Measurements from ENCODE around the gene FRS3. TPM values are rescaled to one million over a fixed set of nuclear protein-coding genes. Genes with fewer than 3 reads are reported as not detected.
A peak's percentile ranks its signal among the peaks of the same experiment; 100 is the strongest.

The FRS3 gene
- total and polyA plus RNA-seq, 2 of the 13 experiments (the other 11 are each of a cell fraction or from before 2014, with no cell fraction given), result 3.0 to 7.4 TPM

- TF ChIP-seq ZNF17 (CRISPR knock-in tag; IDR thresholded peaks at IDR 0.05), result no peak
- TF ChIP-seq, protein P1, sequence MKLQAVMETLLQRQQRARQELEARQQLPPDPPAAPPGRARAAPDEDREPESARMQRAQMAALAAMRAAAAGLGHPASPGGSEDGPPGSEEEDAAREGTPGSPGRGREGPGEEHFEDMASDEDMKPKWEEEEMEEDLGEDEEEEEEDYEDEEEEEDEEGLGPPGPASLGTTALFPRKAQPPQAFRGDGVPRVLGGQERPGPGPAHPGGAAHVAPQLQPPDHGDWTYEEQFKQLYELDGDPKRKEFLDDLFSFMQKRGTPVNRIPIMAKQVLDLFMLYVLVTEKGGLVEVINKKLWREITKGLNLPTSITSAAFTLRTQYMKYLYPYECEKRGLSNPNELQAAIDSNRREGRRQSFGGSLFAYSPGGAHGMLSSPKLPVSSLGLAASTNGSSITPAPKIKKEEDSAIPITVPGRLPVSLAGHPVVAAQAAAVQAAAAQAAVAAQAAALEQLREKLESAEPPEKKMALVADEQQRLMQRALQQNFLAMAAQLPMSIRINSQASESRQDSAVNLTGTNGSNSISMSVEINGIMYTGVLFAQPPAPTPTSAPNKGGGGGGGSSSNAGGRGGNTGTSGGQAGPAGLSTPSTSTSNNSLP (IDR thresholded peaks at IDR 0.05; ENCODE audit: low read depth, low read length), result no peak
- no peak for TF ChIP-seq ZNF24 (IDR thresholded peaks at IDR 0.05)
- TF ChIP-seq NCOR1 (IDR thresholded peaks at IDR 0.05; ENCODE audit: borderline replicate concordance, low read length), result no peak
- TF ChIP-seq GPN1 (CRISPR knock-in tag; IDR thresholded peaks at IDR 0.05; ENCODE audit: borderline replicate concordance), result no peak
- no peak for TF ChIP-seq RCOR2 (CRISPR knock-in tag; IDR thresholded peaks at IDR 0.05)
- TF ChIP-seq, protein P2, sequence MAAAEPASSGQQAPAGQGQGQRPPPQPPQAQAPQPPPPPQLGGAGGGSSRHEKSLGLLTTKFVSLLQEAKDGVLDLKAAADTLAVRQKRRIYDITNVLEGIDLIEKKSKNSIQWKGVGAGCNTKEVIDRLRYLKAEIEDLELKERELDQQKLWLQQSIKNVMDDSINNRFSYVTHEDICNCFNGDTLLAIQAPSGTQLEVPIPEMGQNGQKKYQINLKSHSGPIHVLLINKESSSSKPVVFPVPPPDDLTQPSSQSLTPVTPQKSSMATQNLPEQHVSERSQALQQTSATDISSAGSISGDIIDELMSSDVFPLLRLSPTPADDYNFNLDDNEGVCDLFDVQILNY (CRISPR knock-in tag; conservative IDR thresholded peaks at IDR 0.05), result no peak
- peak; percentile 20; the same call in 1 of the 2 replicates for TF ChIP-seq SP4 (CRISPR knock-in tag; IDR thresholded peaks at IDR 0.05)
- TF ChIP-seq TBX2 (CRISPR knock-in tag; IDR thresholded peaks at IDR 0.05; ENCODE audit: borderline replicate concordance), result peak; percentile 21; the same call in 1 of the 2 replicates
- TF ChIP-seq, protein P3, sequence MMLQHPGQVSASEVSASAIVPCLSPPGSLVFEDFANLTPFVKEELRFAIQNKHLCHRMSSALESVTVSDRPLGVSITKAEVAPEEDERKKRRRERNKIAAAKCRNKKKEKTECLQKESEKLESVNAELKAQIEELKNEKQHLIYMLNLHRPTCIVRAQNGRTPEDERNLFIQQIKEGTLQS (CRISPR knock-in tag; IDR thresholded peaks at IDR 0.05), result no peak
- TF ChIP-seq NCOA2 (CRISPR knock-in tag; IDR thresholded peaks at IDR 0.05), result no peak
- TF ChIP-seq, protein P4, sequence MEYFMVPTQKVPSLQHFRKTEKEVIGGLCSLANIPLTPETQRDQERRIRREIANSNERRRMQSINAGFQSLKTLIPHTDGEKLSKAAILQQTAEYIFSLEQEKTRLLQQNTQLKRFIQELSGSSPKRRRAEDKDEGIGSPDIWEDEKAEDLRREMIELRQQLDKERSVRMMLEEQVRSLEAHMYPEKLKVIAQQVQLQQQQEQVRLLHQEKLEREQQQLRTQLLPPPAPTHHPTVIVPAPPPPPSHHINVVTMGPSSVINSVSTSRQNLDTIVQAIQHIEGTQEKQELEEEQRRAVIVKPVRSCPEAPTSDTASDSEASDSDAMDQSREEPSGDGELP (IDR thresholded peaks at IDR 0.05; ENCODE audit: borderline replicate concordance, low read depth), result no peak
- 0 out of 2 replicates have a peak, but pooled peaks have one; percentile 17 for TF ChIP-seq ARID2 (CRISPR knock-in tag; IDR thresholded peaks at IDR 0.05; ENCODE audit: borderline replicate concordance)
- no peak for TF ChIP-seq ZNF777 (CRISPR knock-in tag; IDR thresholded peaks at IDR 0.05)
- no peak for TF ChIP-seq PHF21A (CRISPR knock-in tag; IDR thresholded peaks at IDR 0.05)
- 0 out of 2 replicates have a peak, but pooled peaks have one; percentile 26 for TF ChIP-seq ZBTB7B (CRISPR knock-in tag; IDR thresholded peaks at IDR 0.05)
- no peak for TF ChIP-seq MTA1 (CRISPR knock-in tag; IDR thresholded peaks at IDR 0.05; ENCODE audit: borderline replicate concordance)
- no peak for TF ChIP-seq XBP1 (CRISPR knock-in tag; IDR thresholded peaks at IDR 0.05)
- no peak for TF ChIP-seq FOXJ3 (CRISPR knock-in tag; IDR thresholded peaks at IDR 0.05; ENCODE audit: borderline replicate concordance)
- no peak; the same call in 1 of the 2 replicates for TF ChIP-seq MEIS1 (CRISPR knock-in tag; IDR thresholded peaks at IDR 0.05; ENCODE audit: borderline replicate concordance)
- TF ChIP-seq CREB1 (IDR thresholded peaks at IDR 0.05), result no peak
- no peak for TF ChIP-seq CREB1 (CRISPR knock-in tag; IDR thresholded peaks at IDR 0.05)
- 0 out of 2 replicates have a peak, but pooled peaks have one; percentile 32 for TF ChIP-seq ZFY (CRISPR knock-in tag; IDR thresholded peaks at IDR 0.05)
- TF ChIP-seq DNMT3B (CRISPR knock-in tag; conservative IDR thresholded peaks at IDR 0.05), result no peak
- TF ChIP-seq FLYWCH1 (CRISPR knock-in tag; IDR thresholded peaks at IDR 0.05), result no peak
- TF ChIP-seq MTERF4 (CRISPR knock-in tag; IDR thresholded peaks at IDR 0.05), result peak; percentile 50; the same call in 1 of the 2 replicates
- TF ChIP-seq ZNF230 (CRISPR knock-in tag; IDR thresholded peaks at IDR 0.05), result no peak
- no peak for TF ChIP-seq ZNF788 (CRISPR knock-in tag; IDR thresholded peaks at IDR 0.05; ENCODE audit: borderline replicate concordance)
Observed at GRCh38 chr6:41780551-41781365, 1.1 kb upstream of the FRS3 start, which contains the start of gene PRICKLE4 (continued).
